ENCODE data around the gene ARHGEF12.

The ARHGEF12 gene

GRCh38 chr11:120339394-120339890, 3.2 kb downstream of the ARHGEF12 start:
- DNase-seq (ENCODE audit: low spot score) = no peak

GRCh38 chr11:120340529-120340928, 4.3 kb downstream of the ARHGEF12 start:
- no peak for DNase-seq (ENCODE audit: low spot score)

GRCh38 chr11:120342226-120342625, 6.0 kb downstream of the ARHGEF12 start:
- DNase-seq (ENCODE audit: low spot score) = no peak

- no peak for DNase-seq (ENCODE audit: low spot score)
These were observed 6.5 kb downstream of the ARHGEF12 start for GRCh38 chr11:120342678-120343077.

- no peak for DNase-seq (ENCODE audit: low spot score)
These were observed 7.2 kb downstream of the ARHGEF12 start for GRCh38 chr11:120343429-120343828.

DNA sequence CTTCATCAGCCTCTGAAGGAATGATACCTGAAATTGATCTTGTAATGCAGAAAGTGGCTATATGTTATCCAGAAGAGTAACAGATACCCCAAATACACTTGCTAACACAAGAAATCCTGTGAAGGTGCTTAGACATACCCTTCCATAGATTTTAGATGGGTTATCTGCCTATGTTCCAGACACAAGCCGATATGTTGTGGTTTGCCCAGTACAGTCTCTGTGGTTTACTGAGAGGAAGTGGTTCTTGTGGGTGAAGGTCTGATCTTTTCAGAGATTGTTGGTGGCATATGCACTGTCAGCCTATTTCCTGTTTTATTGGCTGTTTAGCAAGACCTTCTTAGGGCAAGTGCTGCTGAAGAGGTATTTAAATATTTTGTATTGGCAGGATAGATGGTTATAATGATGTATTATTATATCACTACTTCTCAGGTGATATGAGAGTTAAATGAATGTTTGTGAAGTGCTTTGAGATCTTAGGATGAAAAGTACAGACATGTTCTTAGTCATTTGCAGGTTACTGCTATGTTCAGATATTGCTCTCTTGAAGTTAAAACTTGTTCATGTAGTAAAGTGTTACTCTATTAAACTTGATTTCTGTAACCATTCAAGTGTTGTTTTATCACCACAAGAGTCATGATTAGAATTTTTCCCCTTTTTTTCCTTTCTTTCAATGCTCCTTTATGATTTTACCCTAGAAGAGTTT, 8.2 kb downstream of the ARHGEF12 start:
- no peak for DNase-seq (ENCODE audit: low spot score)

DNA sequence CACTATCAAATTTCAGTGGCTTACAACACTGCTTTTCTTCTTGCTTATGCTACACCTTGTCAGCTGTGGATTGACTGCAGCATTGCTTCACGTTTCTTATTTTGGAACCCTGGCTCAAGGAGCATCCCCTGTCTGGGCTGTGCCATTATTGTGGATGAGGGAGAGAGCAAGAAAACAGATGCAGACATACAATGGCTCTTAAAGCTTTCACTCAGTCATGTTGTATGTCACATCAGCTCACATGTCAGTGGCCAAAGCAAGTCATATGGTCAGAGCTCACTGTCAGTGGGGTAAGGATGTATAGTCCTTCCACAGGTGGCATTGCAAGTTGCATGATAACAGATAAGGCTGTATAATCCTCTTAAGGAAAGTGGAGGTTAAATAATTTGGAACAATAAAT, 10.0 kb downstream of the ARHGEF12 start:
- DNase-seq (ENCODE audit: low spot score) = no peak

GRCh38 chr11:120350637-120351036, 14.4 kb downstream of the ARHGEF12 start:
- DNase-seq (ENCODE audit: low spot score) = no peak

- DNase-seq (ENCODE audit: low spot score) = no peak
These were observed 16.2 kb downstream of the ARHGEF12 start for GRCh38 chr11:120352405-120352804.

GRCh38 chr11:120354068-120354467, 17.9 kb downstream of the ARHGEF12 start:
- DNase-seq (ENCODE audit: low spot score) = no peak

GRCh38 chr11:120354779-120355178, 18.6 kb downstream of the ARHGEF12 start:
- DNase-seq (ENCODE audit: low spot score) = no peak

DNA sequence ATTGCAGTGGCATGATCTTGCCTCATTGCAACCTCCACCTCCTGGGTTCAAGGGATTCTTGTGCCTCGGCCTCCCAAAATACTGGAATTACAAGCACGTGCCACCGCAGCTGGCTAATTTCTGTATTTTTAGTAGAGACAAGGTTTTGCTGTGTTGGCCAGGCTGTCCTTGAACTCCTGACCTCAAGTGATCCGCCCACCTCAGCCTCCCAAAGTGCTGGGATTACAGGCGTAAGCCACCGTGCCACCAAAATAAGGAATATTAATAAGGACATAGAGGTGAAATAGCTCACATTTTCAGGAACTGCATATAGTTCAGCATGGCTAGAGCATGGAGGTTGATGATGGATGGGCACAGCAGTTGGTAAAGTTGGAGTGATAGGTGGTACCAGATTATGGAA, 21.4 kb downstream of the ARHGEF12 start:
- no peak for DNase-seq (ENCODE audit: low spot score)

GRCh38 chr11:120358729-120359128, 22.5 kb downstream of the ARHGEF12 start:
- DNase-seq (ENCODE audit: low spot score) = no peak

- DNase-seq (ENCODE audit: low spot score) = no peak
These were observed 27.2 kb downstream of the ARHGEF12 start for GRCh38 chr11:120363436-120363835.

DNA sequence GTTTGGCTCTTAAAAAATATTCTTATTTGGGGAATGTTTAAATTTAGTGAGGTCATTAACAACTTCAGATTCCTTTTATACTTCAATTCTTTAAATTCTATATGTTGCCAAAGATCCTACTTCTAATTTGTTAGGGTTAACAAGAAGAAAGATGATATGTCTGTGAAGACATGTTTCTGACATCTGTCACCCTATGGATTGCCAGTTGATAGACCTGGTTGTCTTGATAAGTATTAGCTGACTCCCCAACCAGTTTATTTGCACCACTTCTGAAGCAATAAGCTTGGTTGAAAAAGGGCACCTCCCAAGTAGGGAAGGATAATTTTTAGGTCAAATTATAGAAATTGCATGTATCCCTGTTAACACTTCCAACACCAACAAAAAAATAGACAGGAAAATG, 29.3 kb downstream of the ARHGEF12 start:
- no peak for DNase-seq (ENCODE audit: low spot score)

DNA sequence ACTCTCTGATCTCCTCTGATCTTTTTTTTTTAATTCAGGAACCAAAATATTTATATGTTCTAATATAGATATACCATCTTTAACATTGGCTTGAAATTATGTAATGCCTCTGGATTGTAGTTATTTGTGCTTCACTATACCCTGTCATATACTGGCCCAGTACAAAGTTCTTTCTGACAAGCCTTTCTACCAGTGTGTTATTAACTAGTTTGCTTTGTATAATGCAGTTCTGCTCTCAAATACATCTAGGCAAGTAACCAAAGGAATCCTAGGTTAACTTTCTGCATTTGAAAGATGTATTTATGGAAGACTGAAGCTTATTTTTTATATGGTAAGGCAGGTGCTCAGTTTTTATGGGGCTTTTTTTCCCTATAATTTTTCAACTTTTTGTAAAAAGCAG, 36.1 kb downstream of the ARHGEF12 start:
- DNase-seq (ENCODE audit: low spot score) = no peak

DNA sequence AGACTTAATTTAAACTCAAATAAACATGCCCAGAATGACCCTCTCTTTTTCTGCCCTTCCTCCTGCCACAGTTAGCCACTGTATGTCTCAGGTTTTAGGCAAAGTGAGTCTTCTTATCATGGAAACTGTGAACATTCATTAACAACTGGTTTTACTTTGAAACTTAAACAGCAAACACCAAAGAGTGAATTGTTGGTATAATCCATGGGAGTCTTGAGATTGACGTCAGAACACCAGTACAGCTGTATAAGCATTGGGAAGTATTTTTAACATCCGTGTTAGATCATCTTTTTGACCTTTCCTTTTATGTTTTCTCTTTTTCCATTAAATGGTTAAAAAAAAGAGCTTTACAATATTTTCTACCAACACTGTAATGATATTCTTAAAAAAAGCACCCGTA, 38.9 kb downstream of the ARHGEF12 start:
- no peak for DNase-seq (ENCODE audit: low spot score)

DNA sequence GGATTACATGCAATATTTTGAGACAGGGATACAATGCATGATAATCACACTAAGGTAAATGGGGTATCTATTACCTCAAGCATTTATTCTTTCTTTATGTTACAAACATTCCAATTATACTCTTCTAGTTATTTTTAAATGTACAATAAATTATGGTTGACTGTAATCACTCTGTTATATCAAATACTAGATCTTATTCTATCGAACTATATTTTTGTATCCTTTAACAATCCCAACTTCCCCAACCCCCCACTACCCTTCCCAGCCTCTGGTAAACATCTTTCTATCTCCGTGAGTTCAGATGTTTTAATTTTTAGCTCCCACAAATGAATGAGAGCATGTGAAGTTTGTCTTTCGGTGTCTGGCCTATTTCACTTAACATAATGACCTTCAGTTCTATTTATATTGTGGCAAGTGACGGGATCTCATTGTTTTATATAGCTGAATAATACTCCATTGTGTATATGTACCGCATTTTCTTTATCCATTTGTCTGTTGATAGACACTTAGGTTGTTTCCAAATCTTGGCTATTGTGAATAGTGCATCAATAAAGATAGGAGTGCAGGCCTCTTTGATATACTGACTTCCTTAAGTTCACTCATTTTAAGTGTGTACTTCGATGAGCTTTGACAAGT, 40.5 kb downstream of the ARHGEF12 start:
- DNase-seq (ENCODE audit: low spot score) = no peak

GRCh38 chr11:120378474-120378873, 42.3 kb downstream of the ARHGEF12 start:
- no peak for DNase-seq (ENCODE audit: low spot score)

DNA sequence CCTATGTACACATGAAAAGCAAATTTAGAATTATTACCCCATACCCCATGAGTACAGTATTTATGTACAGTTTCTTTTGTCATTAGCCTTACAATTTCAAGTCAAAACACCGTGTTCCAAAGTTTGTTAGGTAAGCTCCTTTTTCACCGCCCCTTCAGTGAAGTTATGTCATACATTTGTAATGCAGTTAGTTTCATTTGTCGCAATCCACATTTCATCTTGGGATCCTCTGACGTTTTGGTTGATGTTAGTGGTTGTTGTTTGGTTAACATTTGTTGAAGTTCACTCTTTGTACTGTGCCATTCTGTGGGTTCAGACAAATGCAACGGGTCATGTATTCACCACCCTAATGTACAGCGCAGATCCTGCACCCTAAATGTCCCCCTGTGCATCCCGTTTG, 45.2 kb downstream of the ARHGEF12 start:
- no peak for DNase-seq (ENCODE audit: low spot score)

- no peak for DNase-seq (ENCODE audit: low spot score)
These were observed 47.4 kb downstream of the ARHGEF12 start for GRCh38 chr11:120383518-120384155.

- no peak for DNase-seq (ENCODE audit: low spot score)
These were observed 48.3 kb downstream of the ARHGEF12 start for GRCh38 chr11:120384476-120384875.

DNA sequence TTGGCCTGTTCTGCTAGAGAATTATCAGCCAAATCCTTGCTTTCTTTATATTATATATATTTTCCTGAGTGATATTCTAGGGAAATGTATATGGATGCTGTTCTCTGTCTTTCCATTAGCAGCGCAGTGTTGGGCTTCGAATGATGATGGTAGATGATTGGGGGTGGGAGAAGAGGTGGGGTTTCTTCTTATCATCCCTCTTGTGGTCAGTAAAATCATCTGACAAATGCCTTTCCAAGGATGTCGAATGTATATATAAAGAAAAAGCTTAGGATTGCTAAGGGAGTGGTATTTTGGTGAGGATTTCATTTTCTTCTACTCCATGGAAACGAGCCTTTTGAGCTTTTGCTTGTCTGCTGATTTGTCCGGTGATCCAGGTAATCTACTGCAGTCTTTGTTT, 48.9 kb downstream of the ARHGEF12 start:
- DNase-seq (ENCODE audit: low spot score) = no peak

Data from HuH-7 (cell line).